Skeletal muscle satellite cell (primary cell): ENCODE measurements around the gene WSB2.
"Not testable (repeated sequence)": the region's sequence is repeated elsewhere in the genome, so short reads cannot be mapped to it uniquely, and the experiment has no call there.

Experiments used
- H3K27me3 ChIP-seq: 2 replicates; pipeline ENCODE4 v1.7.0; 2013; ENCODE audit warnings: low read length; ENCODE audit not compliant: control insufficient read depth, insufficient read depth
- H3K36me3 ChIP-seq: 2 replicates; pipeline ENCODE4 v1.7.0; 2013; ENCODE audit warnings: mild to moderate bottlenecking, control low read depth, low read length; ENCODE audit not compliant: insufficient read depth
- H3K4me1 ChIP-seq: 2 replicates; pipeline ENCODE4 v1.7.0; 2013; ENCODE audit warnings: low read length; ENCODE audit not compliant: control insufficient read depth, insufficient read depth
- H3K4me2 ChIP-seq: 2 replicates; pipeline ENCODE4 v1.7.0; 2013; ENCODE audit warnings: mild to moderate bottlenecking, low read length
- H3K4me3 ChIP-seq: 2 replicates; pipeline ENCODE4 v1.7.0; 2013; ENCODE audit warnings: low read length
- H3K9ac ChIP-seq: 2 replicates; pipeline ENCODE4 v1.7.0; 2013; ENCODE audit warnings: mild to moderate bottlenecking, low read depth, low read length, moderate library complexity
- H3K9me3 ChIP-seq: replicated peaks from 2 replicates; pipeline ENCODE4 v1.7.0; 2013; ENCODE audit warnings: mild to moderate bottlenecking, control low read depth, low read length

Gene WSB2

GRCh38 chr12:118094039-118094438 lies 33.1 kb upstream of the WSB2 start:
- Histone ChIP-seq H3K9me3 (no peaks in the 10 kb centered on the region), H3K4me2 (no peak overlapping the region), H3K27me3 (no peaks in the 10 kb centered on the region), H3K9ac (no peak overlapping the region), H3K4me3 (no peak overlapping the region), H3K36me3 (no peaks in the 10 kb centered on the region), H3K4me1 (no peaks in the 10 kb centered on the region)

- Histone ChIP-seq H3K9ac (no peak overlapping the region), H3K36me3 (no peaks in the 10 kb centered on the region), H3K4me1 (no peaks in the 10 kb centered on the region), H3K4me2 (no peak overlapping the region), H3K4me3 (no peak overlapping the region), H3K9me3 (no peaks in the 10 kb centered on the region), H3K27me3 (no peaks in the 10 kb centered on the region)
Observed at GRCh38 chr12:118089782-118090181, 28.8 kb upstream of the WSB2 start.

- H3K9ac ChIP-seq = no peak overlapping the region
- no peak overlapping the region for H3K4me3 ChIP-seq
- H3K36me3 ChIP-seq = peaks cover 11% of the 10 kb centered on the region
- no peaks in the 10 kb centered on the region for H3K4me1 ChIP-seq
- H3K27me3 ChIP-seq = no peaks in the 10 kb centered on the region
- no peak overlapping the region for H3K4me2 ChIP-seq
- H3K9me3 ChIP-seq = no peaks in the 10 kb centered on the region
Observed at GRCh38 chr12:118082161-118082560, 21.2 kb upstream of the WSB2 start.

GRCh38 chr12:118081521-118081920 lies 20.5 kb upstream of the WSB2 start:
- peaks cover 12% of the 10 kb centered on the region for H3K36me3 ChIP-seq
- not testable (repeated sequence) for H3K9ac ChIP-seq, H3K4me1 ChIP-seq, H3K4me2 ChIP-seq, H3K4me3 ChIP-seq, H3K9me3 ChIP-seq, H3K27me3 ChIP-seq

DNA sequence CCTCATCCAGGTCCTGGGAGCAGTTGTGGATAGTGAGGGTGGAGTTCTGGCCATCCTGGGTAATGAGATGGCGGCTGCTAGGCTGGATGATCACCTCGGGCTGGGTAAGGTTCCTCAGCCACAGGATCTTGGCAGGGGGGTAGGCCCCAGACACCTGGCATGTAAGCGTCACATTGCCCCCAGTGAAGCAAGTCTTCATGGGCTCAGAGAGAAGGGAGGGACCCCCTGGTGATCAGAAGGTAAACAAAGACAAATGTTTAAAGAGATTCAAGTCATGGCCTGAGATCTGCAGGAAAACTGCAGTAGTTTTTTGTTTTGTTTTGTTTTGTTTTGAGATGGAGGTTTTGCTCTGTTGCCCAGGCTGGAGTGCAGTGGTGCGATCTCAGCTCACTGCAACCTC lies 12.8 kb upstream of the WSB2 start:
- H3K36me3 ChIP-seq = peaks cover 8% of the 10 kb centered on the region
- H3K27me3 ChIP-seq = no peaks in the 10 kb centered on the region

DNA sequence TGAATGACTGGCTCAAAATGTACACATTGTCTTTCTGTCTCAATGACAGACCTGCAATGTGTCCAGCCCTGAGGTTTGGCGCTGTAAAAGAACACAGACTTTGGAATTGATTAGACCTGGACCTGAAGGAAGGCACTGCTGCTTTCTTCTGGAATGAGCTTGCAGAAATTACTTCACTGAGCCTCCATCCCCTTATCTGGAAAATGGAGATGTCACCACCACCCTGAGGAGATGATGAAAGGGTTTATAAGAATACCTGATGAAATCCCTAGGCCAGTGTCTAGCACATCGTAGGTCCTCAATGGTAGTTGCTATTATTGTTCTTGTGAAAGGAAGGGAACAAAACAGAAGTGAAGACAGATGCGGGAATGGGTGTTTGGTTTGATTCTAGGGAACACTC lies 9.7 kb upstream of the WSB2 start:
- Histone ChIP-seq H3K9me3 (no peaks in the 10 kb centered on the region), H3K27me3 (no peaks in the 10 kb centered on the region), H3K4me1 (no peaks in the 10 kb centered on the region), H3K4me2 (no peak overlapping the region), H3K36me3 (no peaks in the 10 kb centered on the region), H3K4me3 (no peak overlapping the region), H3K9ac (no peak overlapping the region)

More for the DNA sequence above, 12.8 kb upstream of the WSB2 start:
- Histone ChIP-seq H3K4me2 (no peak overlapping the region), H3K9me3 (no peaks in the 10 kb centered on the region), H3K9ac (no peak overlapping the region), H3K4me3 (no peak overlapping the region), H3K4me1 (no peaks in the 10 kb centered on the region)

GRCh38 chr12:118068445-118068844 lies 7.5 kb upstream of the WSB2 start:
- Histone ChIP-seq H3K9me3 (no peaks in the 10 kb centered on the region), H3K36me3 (no peaks in the 10 kb centered on the region), H3K4me1 (peaks cover 1% of the 10 kb centered on the region)

GRCh38 chr12:118065380-118065779 lies 4.4 kb upstream of the WSB2 start:
- H3K4me3 ChIP-seq = no peak overlapping the region

More at GRCh38 chr12:118068445-118068844, 7.5 kb upstream of the WSB2 start:
- Histone ChIP-seq H3K9ac (no peak overlapping the region), H3K27me3 (no peaks in the 10 kb centered on the region), H3K4me2 (no peak overlapping the region), H3K4me3 (no peak overlapping the region)

DNA sequence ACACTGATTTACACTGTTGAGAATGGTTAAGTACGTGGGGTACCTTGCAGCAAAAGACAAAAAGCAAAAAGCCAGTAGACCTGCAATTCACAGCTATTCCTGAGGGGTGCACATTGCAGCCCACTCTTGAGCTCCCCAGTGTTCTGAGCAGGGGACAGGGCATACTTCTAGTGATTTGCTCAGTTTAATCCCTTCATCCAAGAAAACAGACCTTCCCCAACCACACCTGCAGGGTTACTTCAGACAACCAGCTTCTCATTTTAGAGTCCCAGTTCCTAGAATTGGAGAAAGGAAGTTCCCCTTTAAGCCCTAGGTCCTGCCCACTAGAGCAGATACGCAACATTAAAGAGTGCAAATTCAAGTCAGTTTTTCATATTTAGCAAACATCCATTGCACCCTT lies 3.6 kb upstream of the WSB2 start:
- no peak overlapping the region for H3K4me3 ChIP-seq
- H3K9me3 ChIP-seq = no peaks in the 10 kb centered on the region
- H3K27me3 ChIP-seq = no peaks in the 10 kb centered on the region
- no peak overlapping the region for H3K4me2 ChIP-seq
- no peaks in the 10 kb centered on the region for H3K36me3 ChIP-seq
- H3K9ac ChIP-seq = no peak overlapping the region
- H3K4me1 ChIP-seq = peaks cover 12% of the 10 kb centered on the region

More at GRCh38 chr12:118065380-118065779, 4.4 kb upstream of the WSB2 start:
- Histone ChIP-seq H3K4me2 (no peak overlapping the region), H3K36me3 (no peaks in the 10 kb centered on the region), H3K4me1 (peaks cover 12% of the 10 kb centered on the region), H3K9ac (no peak overlapping the region), H3K27me3 (no peaks in the 10 kb centered on the region), H3K9me3 (no peaks in the 10 kb centered on the region)

- Histone ChIP-seq H3K4me3 (no peak overlapping the region), H3K4me2 (no peak overlapping the region), H3K9me3 (no peaks in the 10 kb centered on the region), H3K4me1 (peaks cover 19% of the 10 kb centered on the region), H3K9ac (no peak overlapping the region), H3K36me3 (no peaks in the 10 kb centered on the region), H3K27me3 (no peaks in the 10 kb centered on the region)
Observed at GRCh38 chr12:118063576-118064391, 2.8 kb upstream of the WSB2 start.

DNA sequence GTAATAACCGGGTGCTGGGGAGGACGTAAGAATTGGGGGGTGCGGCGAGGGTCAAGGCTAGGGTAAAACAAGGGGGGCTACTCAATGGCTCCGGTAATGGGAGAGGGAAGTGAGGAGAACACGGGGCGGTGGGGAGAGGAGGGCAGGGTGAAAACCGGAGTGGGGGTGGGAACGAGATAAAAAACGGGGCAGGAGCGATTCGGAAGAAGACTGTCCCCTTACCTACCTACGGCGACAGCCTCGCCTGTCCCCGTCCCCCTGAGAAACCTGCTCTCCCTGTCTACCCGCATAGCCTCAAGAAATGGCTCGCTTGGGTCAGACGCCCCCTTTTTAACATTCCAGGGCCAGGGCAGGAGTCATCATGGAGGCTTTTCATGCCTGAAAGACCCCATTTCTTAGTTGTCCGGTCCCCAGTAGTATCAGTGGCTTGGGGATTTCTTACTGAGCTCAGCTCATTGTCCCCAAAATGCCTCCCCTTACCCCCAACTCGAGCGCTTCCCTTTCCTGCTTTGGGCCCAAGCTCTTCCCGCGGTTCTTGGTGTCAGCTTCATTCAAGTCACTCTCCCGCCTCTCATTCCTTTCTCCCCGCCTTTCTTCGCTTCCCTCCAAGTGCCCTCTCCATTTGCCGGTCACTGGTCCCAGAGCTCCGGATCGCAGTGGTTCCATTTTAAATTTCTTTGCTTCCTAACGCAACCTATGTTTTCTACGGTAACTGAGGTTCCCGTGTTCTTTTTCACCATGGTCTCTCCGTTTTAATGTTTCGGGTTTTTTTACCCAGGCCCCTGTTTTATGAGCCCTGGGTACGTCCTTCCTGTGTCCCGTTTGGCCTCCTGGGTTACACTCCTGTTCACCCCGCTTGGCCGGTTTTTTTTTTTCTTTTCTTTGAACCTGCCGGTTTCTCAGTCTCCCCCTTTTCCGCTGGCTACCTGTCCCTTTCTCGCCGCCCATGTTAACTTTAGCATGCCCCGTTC lies 1.2 kb upstream of the WSB2 start:
- Histone ChIP-seq H3K9me3 (no peaks in the 10 kb centered on the region), H3K27me3 (no peaks in the 10 kb centered on the region), H3K4me3 (peak overlapping the region; percentile 81), H3K36me3 (peaks cover 4% of the 10 kb centered on the region), H3K4me1 (peaks cover 20% of the 10 kb centered on the region), H3K4me2 (peak overlapping the region; percentile 96), H3K9ac (peak overlapping the region; percentile 97)
